GM15510 (cell line): Measurements from ENCODE around the gene SLAMF8.

ENCODE experiments used
- POLR2A ChIP-seq: IDR thresholded peaks from 3 replicates; pipeline ENCODE4 v1.6.1; 2011; ENCODE audit warnings: borderline replicate concordance; ENCODE audit not compliant: insufficient read length; ENCODE audit errors: extremely low read depth

The SLAMF8 gene

DNA sequence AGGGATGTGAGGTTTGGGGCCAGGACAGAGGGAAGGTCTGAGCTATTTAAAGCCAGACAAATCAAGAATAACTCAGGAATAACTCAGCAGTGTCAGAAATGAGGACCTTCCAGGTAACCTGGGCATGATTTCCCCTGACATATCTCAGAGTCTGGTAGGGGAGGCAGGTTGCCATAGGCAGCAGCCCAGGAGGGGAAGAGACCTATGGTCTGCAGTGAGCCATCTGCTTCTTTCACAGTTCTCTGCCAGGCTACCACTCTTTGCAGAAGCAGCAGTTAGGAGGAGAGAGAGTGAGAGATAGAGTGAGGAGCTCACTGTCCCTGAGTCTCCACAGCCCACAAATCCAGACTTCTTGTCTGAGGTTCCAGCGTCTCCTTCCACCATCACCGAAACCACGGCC, 42.1 kb downstream of the SLAMF8 start:
- no peak for TF ChIP-seq POLR2A

DNA sequence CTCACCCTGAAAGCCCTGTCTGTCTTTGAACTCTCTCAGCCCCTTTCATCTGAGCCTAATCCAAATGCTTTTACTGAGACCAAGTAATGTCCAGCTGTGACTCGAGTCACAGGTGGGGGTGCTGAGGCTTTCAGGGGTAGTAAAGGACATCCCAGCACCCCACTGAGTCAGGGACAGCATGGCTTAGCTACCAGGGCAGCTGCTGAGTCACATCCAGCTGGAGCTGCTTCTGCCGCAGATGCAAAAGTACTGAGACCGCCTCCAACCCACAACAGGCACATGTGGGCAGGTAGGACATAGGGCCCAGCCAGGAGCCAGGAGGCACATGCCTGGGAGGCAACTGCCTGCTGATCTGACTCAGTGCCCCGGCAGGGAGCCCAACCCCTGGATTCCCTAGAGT, 42.5 kb downstream of the SLAMF8 start:
- TF ChIP-seq POLR2A: no peak

DNA sequence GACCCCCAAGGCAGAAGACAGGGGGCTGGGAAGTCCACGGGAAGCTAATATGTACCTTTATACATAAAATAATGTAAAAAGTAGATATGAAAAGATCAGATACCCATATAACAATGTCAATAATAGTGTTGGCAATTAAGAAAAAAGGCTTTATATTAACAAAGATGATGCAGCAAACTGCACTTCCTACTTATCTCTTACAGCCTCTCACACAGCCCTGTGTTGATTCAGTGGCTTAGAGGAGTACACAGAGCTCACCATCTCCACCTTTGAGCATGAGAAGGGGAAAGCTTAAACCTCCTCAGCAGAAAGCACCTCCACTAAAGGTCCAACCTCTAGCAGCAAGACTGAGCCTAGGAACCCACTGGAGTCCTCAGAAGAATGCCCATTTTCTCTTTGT, 42.9 kb downstream of the SLAMF8 start:
- TF ChIP-seq POLR2A: no peak

DNA sequence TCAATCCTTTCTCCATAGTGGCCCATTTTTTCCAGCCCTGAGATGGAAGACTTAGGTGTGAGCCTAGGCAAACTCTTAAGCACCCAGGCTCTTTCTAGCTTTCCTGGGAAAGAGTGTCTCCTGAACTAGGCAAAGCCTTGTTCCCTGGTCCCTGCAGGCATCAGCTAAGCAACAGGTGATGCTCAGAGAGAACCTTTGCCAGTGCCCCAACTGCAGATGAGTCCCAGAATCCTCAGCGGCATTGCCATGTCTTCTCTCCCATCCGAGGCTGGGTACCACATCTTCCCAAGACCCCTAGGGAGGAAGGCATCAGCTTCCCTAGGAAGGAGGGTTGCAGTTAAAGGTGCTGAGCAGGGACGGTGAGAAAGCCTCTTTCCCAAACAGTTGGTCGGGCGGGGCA, 44.0 kb downstream of the SLAMF8 start:
- TF ChIP-seq POLR2A: no peak

DNA sequence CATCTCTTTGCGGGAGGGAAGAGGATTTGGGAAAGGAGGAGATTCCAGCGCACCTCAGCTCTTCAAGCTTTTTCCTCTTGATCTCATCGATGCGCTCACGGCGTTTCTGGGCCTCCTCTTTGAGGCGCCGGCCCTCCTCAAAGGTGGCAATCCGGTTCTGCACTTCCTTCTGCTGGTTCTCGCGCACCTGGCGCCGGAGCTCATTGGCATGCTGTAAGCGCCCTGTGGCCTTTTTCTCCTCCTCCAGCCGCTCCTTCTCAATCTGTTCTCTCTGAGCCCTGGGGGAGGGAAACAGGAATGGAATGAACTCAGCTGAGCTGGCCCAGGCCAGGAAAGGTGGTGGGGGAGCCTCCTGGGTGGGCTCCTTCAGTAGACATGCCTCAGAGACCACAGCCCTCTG, 46.2 kb downstream of the SLAMF8 start:
- TF ChIP-seq POLR2A: no peak

DNA sequence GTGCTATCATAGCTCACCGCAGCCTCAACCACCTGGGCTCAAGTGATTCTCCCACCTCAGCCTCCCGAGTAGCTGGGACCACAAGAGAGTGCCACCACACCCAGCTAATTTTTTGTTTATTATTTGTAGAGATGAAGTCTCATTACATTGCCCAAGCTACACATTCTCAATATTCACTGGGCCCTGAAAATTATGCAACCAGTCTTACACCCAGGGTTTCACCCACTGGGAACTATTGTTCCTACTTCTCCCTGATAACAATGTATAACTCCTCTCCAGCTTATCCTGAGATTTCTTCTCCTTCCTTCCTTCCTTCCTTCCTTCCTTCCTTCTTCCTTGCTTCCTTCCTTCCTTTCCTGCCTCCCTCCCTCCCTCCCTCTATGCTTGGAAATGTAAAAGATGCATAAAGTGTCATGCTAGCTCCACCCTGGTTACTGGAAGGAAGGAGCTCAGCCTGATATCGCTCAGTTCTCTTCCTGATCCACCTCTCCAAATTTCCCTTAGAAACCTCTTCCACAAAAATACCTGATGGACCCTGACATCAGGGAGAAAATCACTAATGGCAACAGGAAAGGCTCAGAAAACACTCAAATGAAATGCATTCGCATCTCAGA, 47.0 kb downstream of the SLAMF8 start:
- TF ChIP-seq POLR2A: no peak

DNA sequence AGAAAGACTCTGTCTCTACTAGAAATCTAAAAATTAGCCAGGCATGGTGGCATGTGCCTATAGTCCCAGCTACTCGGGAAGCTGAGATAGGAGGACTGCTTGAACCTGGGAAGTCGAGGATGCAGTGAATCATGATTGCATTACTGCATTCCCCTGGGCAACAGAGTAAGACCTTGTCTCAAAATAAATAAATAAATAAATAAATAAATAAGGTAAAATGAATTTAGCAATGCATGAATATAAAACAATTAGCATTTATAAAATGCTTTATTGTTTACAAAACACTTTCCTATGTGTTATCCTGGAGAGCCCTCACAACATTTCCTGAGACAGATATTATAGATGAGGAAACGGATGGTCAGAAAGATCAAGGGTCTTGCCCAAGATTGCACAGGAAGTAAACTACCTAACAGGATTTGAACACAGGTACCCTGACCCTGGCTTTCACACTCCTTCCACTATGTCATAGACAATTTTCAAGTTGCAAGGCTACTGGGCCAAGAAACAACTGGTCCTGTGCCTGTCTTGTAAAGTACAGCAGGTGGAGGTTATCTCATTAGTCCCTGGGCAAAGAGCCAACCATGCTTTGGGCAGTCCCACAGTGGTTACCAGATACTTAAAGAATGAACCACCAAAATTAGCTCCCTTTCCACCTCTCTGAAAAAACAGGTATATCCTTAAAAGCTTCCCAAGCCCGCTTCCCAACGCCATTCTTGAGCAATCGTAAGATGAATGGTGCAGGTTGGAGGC, 51.2 kb downstream of the SLAMF8 start:
- no peak for TF ChIP-seq POLR2A

DNA sequence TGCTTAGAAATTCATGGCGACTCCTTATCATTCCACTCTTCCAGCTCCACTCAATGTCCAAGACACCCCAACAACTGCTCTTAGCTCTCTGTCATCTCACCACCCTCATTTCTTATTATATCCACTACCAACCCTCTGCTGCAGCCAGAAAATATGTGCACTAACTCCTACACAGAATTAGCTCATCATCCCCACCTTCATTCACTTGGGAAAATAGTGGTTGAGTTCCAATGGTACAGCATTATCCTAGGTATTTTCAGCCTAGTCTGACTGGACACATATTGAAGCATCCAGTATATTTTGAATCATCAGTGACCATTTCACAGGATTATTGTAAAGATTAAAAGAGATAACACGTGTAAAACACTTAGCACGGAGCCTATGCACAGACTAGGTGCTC, 52.5 kb downstream of the SLAMF8 start:
- no peak for TF ChIP-seq POLR2A

DNA sequence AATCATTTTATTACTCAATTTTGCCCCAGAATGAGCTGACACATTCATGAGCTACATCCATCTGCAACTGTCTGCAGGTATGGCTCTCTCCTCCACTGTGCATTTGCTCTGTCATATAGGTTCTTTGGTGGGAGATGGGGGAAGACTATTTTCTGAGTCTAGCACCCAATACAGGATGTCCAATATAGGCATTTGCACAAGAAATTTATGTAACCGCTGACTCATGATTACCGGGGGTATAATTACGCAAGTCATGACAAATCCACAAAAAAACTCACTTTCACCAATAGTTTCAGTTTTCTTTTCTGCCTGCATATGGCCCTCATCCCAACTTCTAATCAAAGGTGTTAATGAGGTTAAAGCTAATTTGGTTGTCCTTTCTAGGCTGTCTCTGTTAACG, 53.3 kb downstream of the SLAMF8 start:
- TF ChIP-seq POLR2A: no peak

DNA sequence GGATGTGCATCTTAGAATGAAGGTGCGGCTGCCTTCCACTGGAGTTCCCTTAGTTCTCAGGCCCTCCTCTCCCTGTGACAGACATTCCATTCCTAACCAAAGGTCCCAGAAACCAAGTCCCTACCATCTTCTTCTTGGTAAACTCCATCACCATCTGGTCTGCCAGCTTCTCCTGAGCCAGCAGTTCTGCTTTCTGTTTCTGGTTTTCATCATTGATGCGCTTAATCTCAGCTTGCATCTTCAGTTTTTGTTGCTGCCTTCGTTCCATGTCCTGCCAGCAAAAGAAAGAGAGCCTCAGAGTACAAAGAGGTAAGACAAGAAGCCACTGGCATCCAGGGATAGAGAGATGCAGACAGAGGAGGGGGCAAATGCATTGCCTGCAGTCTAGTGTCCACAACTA, 53.8 kb downstream of the SLAMF8 start:
- no peak for TF ChIP-seq POLR2A

DNA sequence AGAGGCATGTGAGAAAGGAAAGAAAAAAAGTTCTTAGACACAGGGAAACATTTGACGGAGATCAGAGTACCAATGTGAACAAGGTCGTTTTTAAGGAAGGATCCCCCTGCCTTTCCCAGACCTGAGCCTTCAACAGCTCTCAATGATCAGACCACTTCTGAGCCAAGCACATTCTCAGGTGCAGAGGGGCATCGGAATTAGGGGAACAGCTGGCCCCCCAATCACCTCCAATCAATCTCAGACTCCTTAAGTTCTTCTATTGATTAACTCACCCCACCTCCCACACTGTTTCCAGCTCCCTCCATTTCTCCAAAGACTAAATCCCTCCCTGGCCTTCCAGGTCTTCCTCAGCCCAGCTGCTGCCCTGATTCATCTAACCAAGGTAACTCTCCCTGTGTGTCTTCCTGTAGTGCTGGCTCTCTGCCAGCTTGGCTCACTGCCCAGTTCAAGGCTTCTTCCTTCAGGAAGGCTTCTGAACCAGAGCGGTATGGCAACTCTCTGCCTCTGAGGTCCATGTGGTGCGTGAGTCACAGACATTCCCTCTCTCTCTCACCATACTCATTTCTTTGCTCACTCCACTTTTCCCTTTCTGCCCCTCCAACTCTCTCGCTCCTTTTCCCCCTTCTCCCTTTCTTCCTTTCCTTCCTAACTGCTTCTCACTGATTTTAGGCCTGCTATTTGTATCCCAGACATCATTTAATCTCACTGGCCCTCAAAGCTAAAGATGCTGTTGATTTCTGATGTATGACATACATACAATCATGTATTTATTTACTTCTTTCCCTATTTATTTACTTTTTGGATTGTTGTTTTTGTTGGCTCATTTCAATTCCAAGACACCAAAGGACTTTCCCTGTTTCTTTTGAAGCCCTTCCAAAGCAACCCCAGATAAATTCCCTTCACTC, 55.2 kb downstream of the SLAMF8 start:
- no peak for TF ChIP-seq POLR2A

DNA sequence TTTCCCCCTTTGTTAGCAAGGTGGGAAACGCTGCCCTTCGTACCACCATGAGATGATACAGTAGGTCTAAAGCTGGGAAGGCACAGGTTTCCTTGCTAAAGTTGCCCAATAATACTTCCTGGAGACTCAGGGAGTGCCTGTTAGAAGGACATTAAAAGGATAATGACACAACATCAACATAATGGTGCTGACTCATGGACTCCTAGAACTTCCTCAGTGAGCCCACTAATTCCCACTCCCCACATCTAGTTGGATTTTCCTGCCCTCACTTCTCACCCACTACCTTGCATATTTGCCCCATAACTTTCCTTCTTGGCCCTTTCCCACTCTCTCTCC, 55.8 kb downstream of the SLAMF8 start:
- no peak for TF ChIP-seq POLR2A

DNA sequence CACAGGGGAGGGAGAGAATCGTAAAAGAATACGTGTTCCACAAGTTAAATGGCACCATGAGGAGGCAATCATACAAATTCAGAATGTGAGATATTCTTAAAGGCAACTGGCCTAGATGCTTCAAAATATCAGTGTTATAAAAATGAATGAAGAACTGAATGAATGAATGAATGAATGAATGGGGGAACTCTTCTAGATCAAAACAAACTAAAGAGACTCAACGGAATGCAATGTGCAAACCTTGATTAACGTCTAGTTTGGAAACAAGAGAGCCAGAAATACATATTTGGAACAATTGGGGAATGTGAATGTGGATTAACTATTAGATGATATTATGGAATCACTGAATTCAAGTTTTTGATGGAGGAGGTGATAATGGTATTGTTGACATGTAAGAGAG, 56.5 kb downstream of the SLAMF8 start:
- TF ChIP-seq POLR2A: no peak

DNA sequence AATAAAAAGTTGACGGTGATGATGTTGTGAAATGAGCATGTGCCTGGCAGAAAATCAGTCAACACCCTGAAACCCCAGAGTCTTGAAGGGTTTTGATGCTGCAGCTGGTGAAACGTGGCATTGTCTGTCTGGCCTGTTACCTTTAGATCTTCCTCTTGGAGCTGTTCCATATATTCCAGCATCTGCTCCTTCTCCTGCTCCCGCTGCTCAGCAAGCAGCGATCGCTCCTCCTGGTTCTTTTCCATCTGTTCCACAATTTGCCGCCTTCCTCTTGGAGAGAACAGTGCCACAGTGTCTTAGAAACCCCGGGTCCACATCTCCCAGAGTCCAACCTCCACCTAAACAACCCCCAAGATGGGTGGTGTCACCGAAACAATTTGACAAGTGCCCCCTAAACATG, 57.6 kb downstream of the SLAMF8 start:
- TF ChIP-seq POLR2A: no peak
